ENCODE measurements around the gene RAPGEF4. TPM values are rescaled to one million over a fixed set of nuclear protein-coding genes. Genes with fewer than 3 reads are reported as not detected.

The RAPGEF4 gene
- total and polyA plus RNA-seq, 2 of the 8 experiments (the other 6 are each of a cell fraction or from before 2014, with no cell fraction given), result 1.2 to 2.6 TPM

DNA sequence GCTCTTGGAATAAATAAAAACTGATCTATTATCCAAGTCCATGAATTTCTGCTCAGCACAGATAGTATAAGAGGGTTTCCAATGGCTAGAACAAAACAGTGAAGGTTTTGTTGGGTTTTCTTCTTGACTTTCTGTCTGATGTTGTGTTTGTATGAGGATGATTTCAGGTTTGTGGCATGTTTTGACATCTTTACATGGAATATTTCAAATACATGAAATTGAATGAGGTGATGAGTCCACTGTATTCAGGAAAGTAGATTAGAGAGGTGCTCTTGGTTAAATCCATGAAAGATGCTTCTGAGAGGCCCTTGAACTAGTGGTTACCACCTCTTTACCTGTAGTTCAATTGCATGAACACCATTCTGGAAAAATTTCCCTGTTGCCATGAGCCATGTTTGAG lies 84.3 kb downstream of the RAPGEF4 start (continued):
- TF ChIP-seq, protein P1, sequence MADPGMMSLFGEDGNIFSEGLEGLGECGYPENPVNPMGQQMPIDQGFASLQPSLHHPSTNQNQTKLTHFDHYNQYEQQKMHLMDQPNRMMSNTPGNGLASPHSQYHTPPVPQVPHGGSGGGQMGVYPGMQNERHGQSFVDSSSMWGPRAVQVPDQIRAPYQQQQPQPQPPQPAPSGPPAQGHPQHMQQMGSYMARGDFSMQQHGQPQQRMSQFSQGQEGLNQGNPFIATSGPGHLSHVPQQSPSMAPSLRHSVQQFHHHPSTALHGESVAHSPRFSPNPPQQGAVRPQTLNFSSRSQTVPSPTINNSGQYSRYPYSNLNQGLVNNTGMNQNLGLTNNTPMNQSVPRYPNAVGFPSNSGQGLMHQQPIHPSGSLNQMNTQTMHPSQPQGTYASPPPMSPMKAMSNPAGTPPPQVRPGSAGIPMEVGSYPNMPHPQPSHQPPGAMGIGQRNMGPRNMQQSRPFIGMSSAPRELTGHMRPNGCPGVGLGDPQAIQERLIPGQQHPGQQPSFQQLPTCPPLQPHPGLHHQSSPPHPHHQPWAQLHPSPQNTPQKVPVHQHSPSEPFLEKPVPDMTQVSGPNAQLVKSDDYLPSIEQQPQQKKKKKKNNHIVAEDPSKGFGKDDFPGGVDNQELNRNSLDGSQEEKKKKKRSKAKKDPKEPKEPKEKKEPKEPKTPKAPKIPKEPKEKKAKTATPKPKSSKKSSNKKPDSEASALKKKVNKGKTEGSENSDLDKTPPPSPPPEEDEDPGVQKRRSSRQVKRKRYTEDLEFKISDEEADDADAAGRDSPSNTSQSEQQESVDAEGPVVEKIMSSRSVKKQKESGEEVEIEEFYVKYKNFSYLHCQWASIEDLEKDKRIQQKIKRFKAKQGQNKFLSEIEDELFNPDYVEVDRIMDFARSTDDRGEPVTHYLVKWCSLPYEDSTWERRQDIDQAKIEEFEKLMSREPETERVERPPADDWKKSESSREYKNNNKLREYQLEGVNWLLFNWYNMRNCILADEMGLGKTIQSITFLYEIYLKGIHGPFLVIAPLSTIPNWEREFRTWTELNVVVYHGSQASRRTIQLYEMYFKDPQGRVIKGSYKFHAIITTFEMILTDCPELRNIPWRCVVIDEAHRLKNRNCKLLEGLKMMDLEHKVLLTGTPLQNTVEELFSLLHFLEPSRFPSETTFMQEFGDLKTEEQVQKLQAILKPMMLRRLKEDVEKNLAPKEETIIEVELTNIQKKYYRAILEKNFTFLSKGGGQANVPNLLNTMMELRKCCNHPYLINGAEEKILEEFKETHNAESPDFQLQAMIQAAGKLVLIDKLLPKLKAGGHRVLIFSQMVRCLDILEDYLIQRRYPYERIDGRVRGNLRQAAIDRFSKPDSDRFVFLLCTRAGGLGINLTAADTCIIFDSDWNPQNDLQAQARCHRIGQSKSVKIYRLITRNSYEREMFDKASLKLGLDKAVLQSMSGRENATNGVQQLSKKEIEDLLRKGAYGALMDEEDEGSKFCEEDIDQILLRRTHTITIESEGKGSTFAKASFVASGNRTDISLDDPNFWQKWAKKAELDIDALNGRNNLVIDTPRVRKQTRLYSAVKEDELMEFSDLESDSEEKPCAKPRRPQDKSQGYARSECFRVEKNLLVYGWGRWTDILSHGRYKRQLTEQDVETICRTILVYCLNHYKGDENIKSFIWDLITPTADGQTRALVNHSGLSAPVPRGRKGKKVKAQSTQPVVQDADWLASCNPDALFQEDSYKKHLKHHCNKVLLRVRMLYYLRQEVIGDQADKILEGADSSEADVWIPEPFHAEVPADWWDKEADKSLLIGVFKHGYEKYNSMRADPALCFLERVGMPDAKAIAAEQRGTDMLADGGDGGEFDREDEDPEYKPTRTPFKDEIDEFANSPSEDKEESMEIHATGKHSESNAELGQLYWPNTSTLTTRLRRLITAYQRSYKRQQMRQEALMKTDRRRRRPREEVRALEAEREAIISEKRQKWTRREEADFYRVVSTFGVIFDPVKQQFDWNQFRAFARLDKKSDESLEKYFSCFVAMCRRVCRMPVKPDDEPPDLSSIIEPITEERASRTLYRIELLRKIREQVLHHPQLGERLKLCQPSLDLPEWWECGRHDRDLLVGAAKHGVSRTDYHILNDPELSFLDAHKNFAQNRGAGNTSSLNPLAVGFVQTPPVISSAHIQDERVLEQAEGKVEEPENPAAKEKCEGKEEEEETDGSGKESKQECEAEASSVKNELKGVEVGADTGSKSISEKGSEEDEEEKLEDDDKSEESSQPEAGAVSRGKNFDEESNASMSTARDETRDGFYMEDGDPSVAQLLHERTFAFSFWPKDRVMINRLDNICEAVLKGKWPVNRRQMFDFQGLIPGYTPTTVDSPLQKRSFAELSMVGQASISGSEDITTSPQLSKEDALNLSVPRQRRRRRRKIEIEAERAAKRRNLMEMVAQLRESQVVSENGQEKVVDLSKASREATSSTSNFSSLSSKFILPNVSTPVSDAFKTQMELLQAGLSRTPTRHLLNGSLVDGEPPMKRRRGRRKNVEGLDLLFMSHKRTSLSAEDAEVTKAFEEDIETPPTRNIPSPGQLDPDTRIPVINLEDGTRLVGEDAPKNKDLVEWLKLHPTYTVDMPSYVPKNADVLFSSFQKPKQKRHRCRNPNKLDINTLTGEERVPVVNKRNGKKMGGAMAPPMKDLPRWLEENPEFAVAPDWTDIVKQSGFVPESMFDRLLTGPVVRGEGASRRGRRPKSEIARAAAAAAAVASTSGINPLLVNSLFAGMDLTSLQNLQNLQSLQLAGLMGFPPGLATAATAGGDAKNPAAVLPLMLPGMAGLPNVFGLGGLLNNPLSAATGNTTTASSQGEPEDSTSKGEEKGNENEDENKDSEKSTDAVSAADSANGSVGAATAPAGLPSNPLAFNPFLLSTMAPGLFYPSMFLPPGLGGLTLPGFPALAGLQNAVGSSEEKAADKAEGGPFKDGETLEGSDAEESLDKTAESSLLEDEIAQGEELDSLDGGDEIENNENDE (IDR thresholded peaks at IDR 0.05; ENCODE audit: insufficient replicate concordance, low read length), result no peak
- TF ChIP-seq KDM5A (IDR thresholded peaks at IDR 0.05; ENCODE audit: low read length), result no peak
- TF ChIP-seq YY1 (IDR thresholded peaks at IDR 0.05; ENCODE audit: low read depth, low read length), result no peak
- TF ChIP-seq RXRA (IDR thresholded peaks at IDR 0.05; ENCODE audit: insufficient read depth, low read depth, low read length), result no peak

Data from H1 (cell line).